Kidney epithelial cell (primary cell): Measurements from ENCODE around the gene STOML3. TPM values are rescaled to one million over a fixed set of nuclear protein-coding genes. Genes with fewer than 3 reads are reported as not detected.

Experiments used
- DNase-seq: peaks from one replicate; pipeline ENCODE4 v3.0.0-alpha.2; 2010; ENCODE audit warnings: low read depth
- H3K27me3 ChIP-seq: 2 replicates; pipeline ENCODE4 v1.6.0; 2011; ENCODE audit warnings: low read length; ENCODE audit not compliant: control insufficient read depth, insufficient read depth
- H3K36me3 ChIP-seq: 2 replicates; pipeline ENCODE4 v1.5.1; 2011; ENCODE audit warnings: low read length; ENCODE audit not compliant: control insufficient read depth, insufficient read depth
- H3K4me3 ChIP-seq: 2 replicates; pipeline ENCODE4 v1.5.1; 2011; ENCODE audit warnings: low read depth, mild to moderate bottlenecking, control low read depth, low read length
- CTCF ChIP-seq: IDR thresholded peaks from 2 replicates; pipeline ENCODE4 v1.5.1; 2011; ENCODE audit warnings: mild to moderate bottlenecking, moderate library complexity, low read length, control low read depth, inconsistent platforms; ENCODE audit not compliant: insufficient read depth, poor library complexity, severe bottlenecking
- total RNA-seq: library from RNA; depleted of rRNA; stranded (reverse); fragments of >200 nt; gene quantifications from 2 replicates; pipeline ENCODE4 v1.2.3, GENCODE V29; 2015

STOML3 gene
- total RNA-seq, 1 donor from 2014 or later = not detected

- H3K27me3 ChIP-seq = no peaks in the 10 kb centered on the region
- TF ChIP-seq CTCF = no peak
- no peaks in the 10 kb centered on the region for H3K36me3 ChIP-seq
- no peak for DNase-seq
- H3K4me3 ChIP-seq = no peak overlapping the region
Measured at GRCh38 chr13:38980750-38981078, 9.9 kb downstream of the STOML3 start.

GRCh38 chr13:38979891-38980749 lies 10.5 kb downstream of the STOML3 start:
- DNase-seq = no peak
- no peak for TF ChIP-seq CTCF
- H3K27me3 ChIP-seq = no peaks in the 10 kb centered on the region
- H3K4me3 ChIP-seq = no peak overlapping the region
- no peaks in the 10 kb centered on the region for H3K36me3 ChIP-seq

- DNase-seq = no peak
- Histone ChIP-seq H3K36me3 (no peaks in the 10 kb centered on the region), H3K4me3 (no peak overlapping the region), H3K27me3 (no peaks in the 10 kb centered on the region)
- TF ChIP-seq CTCF = no peak
Measured at GRCh38 chr13:38970380-38971051, 20.1 kb downstream of the STOML3 start.

- no peak for TF ChIP-seq CTCF
- Histone ChIP-seq H3K27me3 (no peaks in the 10 kb centered on the region), H3K36me3 (no peaks in the 10 kb centered on the region), H3K4me3 (no peak overlapping the region)
- no peak for DNase-seq
Measured at GRCh38 chr13:38969187-38969586, 21.4 kb downstream of the STOML3 start.

GRCh38 chr13:38967446-38967845 lies 23.2 kb downstream of the STOML3 start:
- Histone ChIP-seq H3K36me3 (no peaks in the 10 kb centered on the region), H3K4me3 (no peak overlapping the region), H3K27me3 (no peaks in the 10 kb centered on the region)
- no peak for DNase-seq
- TF ChIP-seq CTCF = no peak
